GM18526 (cell line): ENCODE results near the gene MAN2A1.

Source experiments
- POLR2A ChIP-seq: IDR thresholded peaks from 3 replicates; pipeline ENCODE4 v1.6.1; 2011; ENCODE audit not compliant: insufficient read length; ENCODE audit errors: extremely low read depth

The MAN2A1 gene

GRCh38 chr5:109711673-109712072 lies 21.9 kb downstream of the MAN2A1 start:
- TF ChIP-seq POLR2A: no peak

GRCh38 chr5:109713453-109713852 lies 23.7 kb downstream of the MAN2A1 start:
- no peak for TF ChIP-seq POLR2A

- no peak for TF ChIP-seq POLR2A
These were observed 24.9 kb downstream of the MAN2A1 start for GRCh38 chr5:109714592-109714991.

GRCh38 chr5:109718216-109718615 lies 28.5 kb downstream of the MAN2A1 start:
- TF ChIP-seq POLR2A: no peak

- TF ChIP-seq POLR2A: no peak
These were observed 28.9 kb downstream of the MAN2A1 start for GRCh38 chr5:109718632-109719031.

GRCh38 chr5:109719978-109720377 lies 30.3 kb downstream of the MAN2A1 start:
- no peak for TF ChIP-seq POLR2A

GRCh38 chr5:109721741-109722140 lies 32.0 kb downstream of the MAN2A1 start:
- TF ChIP-seq POLR2A: no peak

- TF ChIP-seq POLR2A: no peak
These were observed 33.9 kb downstream of the MAN2A1 start for GRCh38 chr5:109723606-109724005.

GRCh38 chr5:109725135-109725534 lies 35.4 kb downstream of the MAN2A1 start:
- TF ChIP-seq POLR2A: no peak

- TF ChIP-seq POLR2A: no peak
These were observed 50.3 kb downstream of the MAN2A1 start for GRCh38 chr5:109739741-109740728.

- TF ChIP-seq POLR2A: no peak
These were observed 51.2 kb downstream of the MAN2A1 start for GRCh38 chr5:109740966-109741365.

- TF ChIP-seq POLR2A: no peak
These were observed 51.7 kb downstream of the MAN2A1 start for GRCh38 chr5:109741390-109741789.

GRCh38 chr5:109743041-109743531 lies 53.4 kb downstream of the MAN2A1 start:
- no peak for TF ChIP-seq POLR2A

GRCh38 chr5:109743770-109744212 lies 54.1 kb downstream of the MAN2A1 start:
- TF ChIP-seq POLR2A: no peak

- no peak for TF ChIP-seq POLR2A
These were observed 54.5 kb downstream of the MAN2A1 start for GRCh38 chr5:109744261-109744660.

- TF ChIP-seq POLR2A: no peak
These were observed 58.8 kb downstream of the MAN2A1 start for GRCh38 chr5:109748546-109748945.
